ENCODE results near the gene NT5M.

GRCh38 chr17:17256316-17256715 lies 46.9 kb upstream of the NT5M start:
- TF ChIP-seq CTCF (IDR thresholded peaks at IDR 0.05) (no peak), POLR2A (IDR thresholded peaks at IDR 0.05) (no peak)
